GM19455 (cell line): ENCODE measurements around the gene LMLN.
"Not testable (repeated sequence)": the region's sequence is repeated elsewhere in the genome, so short reads cannot be mapped to it uniquely, and the experiment has no call there.

ENCODE experiments used
- ATAC-seq: cut with Tn5 transposase; IDR thresholded peaks from one replicate; pipeline ENCODE4 v1.9.1; 2021; ENCODE audit not compliant: unreplicated experiment

Gene LMLN, protein sequence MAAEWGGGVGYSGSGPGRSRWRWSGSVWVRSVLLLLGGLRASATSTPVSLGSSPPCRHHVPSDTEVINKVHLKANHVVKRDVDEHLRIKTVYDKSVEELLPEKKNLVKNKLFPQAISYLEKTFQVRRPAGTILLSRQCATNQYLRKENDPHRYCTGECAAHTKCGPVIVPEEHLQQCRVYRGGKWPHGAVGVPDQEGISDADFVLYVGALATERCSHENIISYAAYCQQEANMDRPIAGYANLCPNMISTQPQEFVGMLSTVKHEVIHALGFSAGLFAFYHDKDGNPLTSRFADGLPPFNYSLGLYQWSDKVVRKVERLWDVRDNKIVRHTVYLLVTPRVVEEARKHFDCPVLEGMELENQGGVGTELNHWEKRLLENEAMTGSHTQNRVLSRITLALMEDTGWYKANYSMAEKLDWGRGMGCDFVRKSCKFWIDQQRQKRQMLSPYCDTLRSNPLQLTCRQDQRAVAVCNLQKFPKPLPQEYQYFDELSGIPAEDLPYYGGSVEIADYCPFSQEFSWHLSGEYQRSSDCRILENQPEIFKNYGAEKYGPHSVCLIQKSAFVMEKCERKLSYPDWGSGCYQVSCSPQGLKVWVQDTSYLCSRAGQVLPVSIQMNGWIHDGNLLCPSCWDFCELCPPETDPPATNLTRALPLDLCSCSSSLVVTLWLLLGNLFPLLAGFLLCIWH

DNA sequence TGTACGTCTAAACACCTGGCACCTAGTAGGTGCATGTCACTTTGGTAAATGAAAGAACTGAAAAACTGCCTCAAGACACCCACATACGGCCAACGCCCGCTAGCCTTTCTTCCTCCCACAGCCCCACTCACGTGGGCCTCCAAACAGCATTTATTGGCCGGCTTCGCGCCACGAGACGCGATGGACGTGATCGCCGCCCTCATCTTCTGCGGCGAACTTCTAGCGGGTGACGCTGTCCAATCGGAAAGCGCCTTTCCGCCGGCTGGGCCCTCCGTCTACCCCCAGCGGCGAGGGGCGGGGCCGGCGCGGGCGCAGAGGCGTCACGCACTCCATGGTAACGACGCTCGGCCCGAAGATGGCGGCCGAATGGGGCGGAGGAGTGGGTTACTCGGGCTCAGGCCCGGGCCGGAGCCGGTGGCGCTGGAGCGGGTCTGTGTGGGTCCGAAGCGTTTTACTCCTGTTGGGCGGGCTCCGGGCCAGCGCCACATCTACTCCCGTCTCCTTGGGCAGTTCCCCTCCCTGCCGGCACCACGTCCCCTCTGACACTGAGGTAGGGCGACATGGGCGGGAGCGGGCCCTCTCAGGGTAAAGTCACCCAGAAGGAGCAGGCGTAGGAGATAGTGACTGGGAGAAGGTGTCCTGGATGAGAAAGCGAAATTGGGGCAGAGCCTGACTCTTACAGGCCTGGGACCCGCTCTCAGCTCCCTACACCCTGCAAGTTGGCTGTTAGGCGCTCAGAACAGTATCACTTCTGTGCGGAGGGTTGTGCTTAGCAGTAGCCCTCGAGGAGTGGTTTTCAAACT, at the start of gene LMLN:
Gene LMLN, plus strand, starts transcription at position 327 of the 803 bp plus-strand sequence. Its CDS starts 29 bp downstream, at position 356.
- peak; percentile 96 for ATAC-seq

DNA sequence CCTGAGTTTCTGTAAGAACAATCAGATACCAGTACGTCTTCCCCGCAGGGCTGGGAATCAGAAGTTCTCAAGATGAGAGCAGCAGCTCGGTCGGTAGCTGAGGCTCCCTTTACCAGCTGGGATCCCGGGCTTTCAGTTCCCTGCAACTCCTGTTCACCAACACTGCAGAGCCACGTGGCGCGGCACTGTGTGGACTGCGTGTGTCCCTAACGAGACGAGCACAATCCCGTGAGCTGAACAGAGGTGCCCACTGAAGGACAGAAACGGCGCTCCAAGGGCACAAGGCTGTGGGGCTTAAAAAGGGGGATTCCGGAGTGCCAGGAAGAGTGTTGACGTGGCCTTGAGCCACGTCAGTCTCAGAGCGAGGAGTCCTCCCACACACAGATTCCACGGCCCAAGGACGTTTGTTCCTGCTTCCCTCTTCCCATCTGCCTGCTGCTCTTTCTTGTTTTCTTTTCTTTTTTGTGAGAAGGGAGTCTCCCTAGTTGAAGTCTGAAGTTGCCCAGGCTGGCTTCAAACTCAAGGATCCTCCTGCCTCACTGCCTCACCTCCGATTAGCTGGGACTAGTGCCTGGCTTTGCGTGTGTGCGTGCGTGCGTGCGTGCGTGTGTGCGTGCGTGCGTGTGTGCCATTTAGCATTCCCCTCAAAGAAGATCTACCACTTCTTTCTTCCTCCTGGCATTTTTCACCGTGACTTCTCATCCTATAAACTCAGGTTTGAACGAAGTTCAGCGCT, 47.1 kb upstream of the LMLN start:
- ATAC-seq = no peak

DNA sequence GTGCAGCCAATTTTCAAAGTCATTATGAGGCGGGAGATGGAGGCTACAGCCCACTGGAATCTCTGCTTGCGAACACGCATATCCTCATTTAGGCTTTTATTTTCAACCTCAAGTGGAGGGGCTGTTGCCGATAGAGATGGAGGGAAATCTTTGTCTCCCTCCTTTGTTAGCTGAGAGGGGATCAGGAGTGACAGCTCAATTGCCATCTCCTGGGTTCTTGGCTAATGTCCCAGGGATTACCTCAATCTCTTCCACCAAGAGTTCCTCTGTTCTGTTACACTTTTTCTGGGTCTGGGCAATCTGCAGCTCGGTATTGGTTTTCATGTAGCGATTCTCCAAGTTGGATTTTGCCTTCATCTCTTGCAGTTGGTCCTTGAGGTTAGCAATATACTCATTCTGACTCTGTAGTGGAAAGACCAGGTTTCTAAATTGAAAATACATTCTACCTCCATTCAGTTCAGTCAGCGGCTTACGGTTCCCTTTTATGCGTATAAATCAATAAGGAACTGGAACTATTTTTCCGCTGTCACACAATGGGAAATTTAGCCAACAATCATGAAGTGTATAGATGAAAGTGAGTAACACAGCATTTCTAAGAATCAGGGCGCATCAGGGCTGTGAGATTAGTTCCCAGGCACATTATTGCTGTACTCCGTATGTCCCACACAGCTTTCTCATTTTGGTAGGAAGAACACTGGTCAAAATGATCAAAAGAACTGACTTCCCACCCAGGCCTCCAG, 46.2 kb upstream of the LMLN start:
- ATAC-seq = no peak

DNA sequence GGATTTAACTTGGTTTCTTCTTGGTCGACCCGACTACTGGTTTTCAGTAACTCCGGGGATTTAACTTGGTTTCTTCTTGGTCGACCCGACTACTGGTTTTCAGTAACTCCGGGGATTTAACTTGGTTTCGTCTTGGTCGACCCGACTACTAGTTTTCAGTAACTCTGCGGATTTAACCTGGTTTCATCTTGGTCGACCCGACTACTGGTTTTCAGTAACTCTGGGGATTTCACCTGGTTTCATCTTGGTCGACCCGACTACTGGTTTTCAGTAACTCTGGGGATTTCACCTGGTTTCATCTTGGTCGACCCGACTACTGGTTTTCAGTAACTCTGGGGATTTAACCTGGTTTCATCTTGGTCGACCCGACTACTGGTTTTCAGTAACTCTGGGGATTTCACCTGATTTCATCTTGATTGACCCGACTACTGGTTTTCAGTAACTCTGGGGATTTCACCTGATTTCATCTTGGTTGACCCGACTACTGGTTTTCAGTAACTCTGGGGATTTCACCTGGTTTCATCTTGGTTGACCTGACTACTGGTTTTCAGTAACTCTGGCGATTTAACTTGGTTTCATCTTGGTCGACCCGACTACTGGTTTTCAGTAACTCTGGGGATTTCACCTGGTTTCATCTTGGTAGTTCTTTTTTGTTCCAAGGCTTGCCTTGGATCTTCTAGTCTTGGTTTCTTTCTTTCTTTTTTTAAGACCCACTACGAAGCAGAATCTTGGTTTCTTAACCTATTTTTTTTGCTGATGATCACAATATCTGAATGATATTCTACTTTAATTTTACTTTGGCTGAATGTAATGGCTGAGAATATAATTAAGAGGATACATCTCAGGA, 38.4 kb upstream of the LMLN start:
- ATAC-seq = not testable (repeated sequence)

- ATAC-seq = no peak
These were observed 33.6 kb upstream of the LMLN start for GRCh38 chr3:197926418-197926817.

DNA sequence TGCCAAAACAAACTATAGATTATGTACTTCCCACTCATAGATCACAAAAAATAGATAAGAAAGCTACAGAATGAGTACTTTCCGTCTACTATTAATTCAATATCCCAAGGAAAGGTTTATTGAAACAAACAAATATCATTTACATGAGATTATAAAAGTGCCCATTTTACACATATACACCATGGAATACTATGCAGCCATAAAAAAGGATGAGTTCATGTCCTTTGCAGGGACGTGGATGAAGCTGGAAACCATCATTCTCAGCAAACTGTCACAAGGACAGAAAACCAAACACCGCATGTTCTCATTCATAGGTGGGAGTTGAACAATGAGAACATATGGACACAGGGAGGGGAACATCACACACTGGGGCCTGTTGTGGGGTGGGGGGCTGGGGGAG, 32.4 kb upstream of the LMLN start:
- not testable (repeated sequence) for ATAC-seq

DNA sequence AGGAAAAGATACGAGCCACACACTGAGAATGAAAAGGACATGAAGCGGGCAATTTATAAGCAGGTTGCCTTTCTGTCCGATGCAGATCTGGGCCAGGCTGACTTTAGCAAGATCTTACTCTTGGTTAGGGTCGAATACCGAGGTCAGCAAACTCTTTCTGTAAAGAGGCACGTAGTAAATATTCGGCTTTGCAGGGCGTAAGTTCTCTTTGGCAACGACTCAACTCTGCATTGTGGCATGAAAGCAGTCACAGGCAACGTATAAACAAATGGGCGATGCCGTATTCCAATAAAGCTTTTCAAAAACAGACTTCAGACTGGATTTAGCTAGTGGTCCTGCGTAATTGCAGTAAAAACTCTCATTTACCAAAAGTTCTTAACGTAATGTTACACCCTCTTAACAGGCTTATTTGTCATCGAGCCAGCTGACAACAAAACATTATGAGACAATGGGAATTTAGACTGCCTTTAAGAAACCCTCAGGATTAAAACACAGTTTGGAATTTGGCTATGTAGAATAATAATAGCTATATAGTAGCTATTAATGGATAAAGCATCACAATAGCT, 23.1 kb upstream of the LMLN start:
- no peak for ATAC-seq

- no peak for ATAC-seq
These were observed 19.2 kb upstream of the LMLN start for GRCh38 chr3:197940745-197941384.

- ATAC-seq = no peak
These were observed 17.0 kb upstream of the LMLN start for GRCh38 chr3:197942956-197943556.

GRCh38 chr3:197949191-197949777, 10.7 kb upstream of the LMLN start:
- ATAC-seq = no peak

DNA sequence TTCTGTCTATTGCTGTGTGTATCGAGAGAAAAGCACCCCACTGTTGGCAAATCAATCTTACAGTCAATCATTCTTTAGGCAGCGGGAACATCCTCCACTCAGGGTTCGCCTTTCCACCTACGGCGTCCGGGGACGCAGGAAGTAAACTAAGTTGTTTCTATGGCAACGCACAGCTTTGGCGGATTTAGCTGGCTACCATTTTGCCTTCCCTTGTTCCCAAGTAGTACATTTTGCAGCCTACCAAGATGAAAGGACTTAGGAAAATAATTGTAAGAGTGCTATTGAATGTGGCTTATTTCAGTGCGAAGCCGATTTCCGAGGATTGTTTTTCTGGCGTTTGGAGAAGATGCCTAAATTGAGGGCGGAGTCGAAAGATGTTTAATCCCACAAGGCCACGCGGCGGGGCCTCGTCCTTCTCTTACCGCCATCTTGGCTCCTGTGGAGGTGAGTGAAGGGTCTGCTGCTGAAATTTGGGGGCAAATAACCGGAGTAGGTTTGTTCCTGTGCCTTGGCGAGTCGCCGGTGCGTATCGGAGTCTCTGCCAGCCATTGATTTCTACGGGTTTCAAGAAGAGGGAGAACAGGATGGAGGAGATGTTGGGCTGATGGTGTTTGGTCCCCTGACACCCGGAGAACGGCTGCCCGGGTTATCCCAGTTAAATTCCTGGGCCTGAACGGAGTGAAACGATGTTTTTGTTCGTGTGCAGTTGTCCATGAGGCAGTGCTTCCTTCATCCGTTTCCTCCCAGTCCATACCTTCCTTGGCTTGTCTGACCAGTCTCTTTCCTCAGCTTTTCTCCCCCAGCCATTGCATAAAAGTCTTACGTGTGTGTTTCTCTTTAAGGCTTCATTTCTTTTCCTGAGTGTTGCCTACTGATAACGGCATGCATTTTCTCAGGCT, 10.0 kb upstream of the LMLN start, which contains the start of gene RPL35A:
Gene RPL35A, plus strand, starts transcription at position 413 of the 899 bp plus-strand sequence. CDS start 778 bp downstream, outside the sequence.
- ATAC-seq = peak; percentile 91

DNA sequence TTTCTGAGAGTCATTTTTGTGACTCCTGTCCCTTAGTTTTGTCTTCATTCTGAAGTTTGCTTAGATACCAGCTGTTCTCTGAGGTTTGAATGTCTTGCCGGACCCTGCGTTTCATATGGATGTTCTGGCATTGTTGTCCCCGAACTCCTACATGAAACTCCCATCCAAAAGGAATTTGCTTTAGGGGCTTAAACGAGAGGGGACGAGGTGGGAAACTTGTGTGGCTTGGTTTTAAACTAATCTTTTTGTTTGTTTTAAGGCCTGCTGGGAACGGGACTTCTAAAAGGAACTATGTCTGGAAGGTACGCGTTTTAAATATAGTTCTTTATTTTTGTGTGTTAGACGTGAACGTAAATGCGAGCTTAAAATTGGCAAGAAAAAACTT, 9.3 kb upstream of the LMLN start:
- no peak for ATAC-seq

DNA sequence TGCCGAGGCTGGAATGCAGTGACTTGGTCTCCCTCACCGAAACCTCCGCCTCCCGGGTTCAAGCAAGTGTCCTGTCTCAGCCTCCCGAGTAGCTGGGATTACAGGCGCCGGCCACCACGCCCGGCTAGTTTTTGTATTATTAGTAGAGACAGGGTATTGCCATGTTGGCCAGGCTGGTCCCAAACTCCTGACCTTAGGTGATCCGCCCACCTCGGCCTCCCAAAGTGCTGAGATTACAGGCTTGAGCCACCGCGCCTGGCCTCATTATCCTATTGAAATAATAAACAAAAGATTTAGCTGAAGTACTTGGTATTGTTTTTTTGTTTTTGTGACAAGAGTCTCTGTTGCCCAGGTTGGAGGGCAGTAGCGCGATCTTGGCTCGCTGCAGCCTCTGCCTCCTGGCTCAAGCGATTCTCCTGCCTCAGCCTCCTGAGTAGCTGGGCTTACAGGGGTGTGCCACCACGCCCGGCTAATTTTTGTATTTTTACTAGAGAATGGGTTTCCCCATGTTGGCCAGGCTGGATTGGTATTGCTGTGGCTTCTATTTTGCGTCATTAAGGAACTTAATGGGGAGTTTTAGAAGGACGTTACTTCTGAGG, 8.5 kb upstream of the LMLN start:
- no peak for ATAC-seq

DNA sequence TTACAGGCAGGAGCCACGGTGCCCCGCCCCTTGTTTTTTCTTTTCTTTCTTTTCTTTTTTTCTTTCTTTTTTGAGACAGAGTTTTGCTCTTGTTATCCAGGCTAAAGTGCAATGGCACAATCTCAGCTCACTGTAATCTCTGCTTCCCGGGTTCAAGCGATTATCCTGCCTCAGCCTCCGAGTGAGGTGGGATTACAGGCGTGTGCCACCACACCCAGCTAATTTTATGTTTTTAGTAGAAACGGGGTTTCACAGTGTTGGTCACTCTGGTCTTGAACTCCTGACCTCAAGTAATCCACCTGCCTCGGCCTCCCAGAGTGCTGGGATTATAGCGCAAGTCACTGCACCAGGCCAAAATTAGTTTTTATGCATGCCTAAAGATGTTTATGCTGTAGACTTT, 7.6 kb upstream of the LMLN start:
- no peak for ATAC-seq

GRCh38 chr3:197953325-197953724, 6.7 kb upstream of the LMLN start:
- no peak for ATAC-seq

GRCh38 chr3:197953881-197954280, 6.1 kb upstream of the LMLN start:
- ATAC-seq = no peak
